Measurements from ENCODE around the gene DOP1B.

- TF ChIP-seq CTCF (IDR thresholded peaks at IDR 0.05; ENCODE audit: low read length) (no peak), EZH2 (optimal IDR thresholded peaks at IDR 0.05; ENCODE audit: low read depth, low read length) (no peak), EZH2phosphoT487 (IDR thresholded peaks at IDR 0.05; ENCODE audit: low read length) (no peak)
Observed at GRCh38 chr21:36194024-36194423, 37.4 kb downstream of the DOP1B start.

Data from MM.1S (cell line).